HG03135 (cell line): Measurements from ENCODE around the gene CACNA1S.
A peak's percentile ranks its signal among the peaks of the same experiment; 100 is the strongest.

Experiments used
- ATAC-seq: cut with Tn5 transposase; IDR thresholded peaks from one replicate; pipeline ENCODE4 v1.9.1; 2021; ENCODE audit warnings: mild to moderate bottlenecking, moderate library complexity; ENCODE audit not compliant: unreplicated experiment

CACNA1S gene

GRCh38 chr1:201068976-201069375 lies 43.2 kb downstream of the CACNA1S start:
- ATAC-seq = no peak

- no peak for ATAC-seq
Measured at GRCh38 chr1:201066986-201067385, 45.2 kb downstream of the CACNA1S start.

- ATAC-seq = no peak
Measured at GRCh38 chr1:201065686-201066085, 46.5 kb downstream of the CACNA1S start.

DNA sequence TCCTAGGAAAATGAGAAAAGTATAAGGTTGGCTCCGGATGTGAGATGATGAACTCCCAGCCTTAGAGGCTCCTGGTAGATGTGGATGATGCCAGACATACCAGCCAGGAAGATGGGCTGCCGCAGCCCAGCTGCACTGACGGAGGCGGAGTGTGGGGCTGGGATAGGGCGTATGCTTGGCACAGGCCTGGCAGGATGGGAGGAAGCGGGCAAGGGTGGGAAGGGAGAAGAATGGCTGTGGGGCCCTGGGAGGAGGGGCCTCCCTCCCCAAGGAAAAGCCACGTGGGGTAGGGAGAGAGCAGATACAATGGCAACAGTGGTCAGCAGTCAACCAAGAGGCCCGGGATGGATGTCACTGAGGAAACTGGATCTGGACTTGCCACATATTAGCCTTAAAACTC lies 47.4 kb downstream of the CACNA1S start:
- ATAC-seq = no peak

GRCh38 chr1:201063145-201063544 lies 49.1 kb downstream of the CACNA1S start:
- no peak for ATAC-seq

DNA sequence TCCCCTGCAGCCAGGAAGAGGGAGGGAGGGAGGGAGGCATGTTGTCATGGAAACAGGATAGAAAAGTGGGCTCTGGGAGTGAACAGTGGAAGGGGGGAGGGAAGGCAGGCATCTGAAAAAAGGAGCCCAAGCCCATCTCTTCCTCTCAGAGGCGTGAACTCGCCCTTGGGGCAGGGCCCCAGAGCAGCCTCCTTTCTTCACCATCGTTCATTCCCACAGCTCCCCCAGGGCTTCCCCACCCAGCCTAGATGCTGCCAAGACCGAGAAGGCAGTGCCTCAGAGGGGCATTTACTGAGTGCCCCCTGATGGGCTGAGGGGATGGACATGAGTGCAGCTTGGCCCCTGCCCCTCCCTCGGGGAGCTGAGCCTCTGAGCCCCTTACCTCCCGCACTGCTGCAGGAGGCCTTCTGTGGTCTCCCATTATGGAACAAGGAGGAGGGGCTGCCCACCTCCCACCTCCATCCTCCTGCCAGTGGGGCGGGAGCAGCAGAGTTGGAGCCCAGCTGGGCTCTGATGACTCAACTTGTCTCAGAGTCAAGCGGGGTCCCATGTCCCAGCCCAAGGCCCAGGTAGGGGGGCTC lies 49.6 kb downstream of the CACNA1S start:
- no peak for ATAC-seq

DNA sequence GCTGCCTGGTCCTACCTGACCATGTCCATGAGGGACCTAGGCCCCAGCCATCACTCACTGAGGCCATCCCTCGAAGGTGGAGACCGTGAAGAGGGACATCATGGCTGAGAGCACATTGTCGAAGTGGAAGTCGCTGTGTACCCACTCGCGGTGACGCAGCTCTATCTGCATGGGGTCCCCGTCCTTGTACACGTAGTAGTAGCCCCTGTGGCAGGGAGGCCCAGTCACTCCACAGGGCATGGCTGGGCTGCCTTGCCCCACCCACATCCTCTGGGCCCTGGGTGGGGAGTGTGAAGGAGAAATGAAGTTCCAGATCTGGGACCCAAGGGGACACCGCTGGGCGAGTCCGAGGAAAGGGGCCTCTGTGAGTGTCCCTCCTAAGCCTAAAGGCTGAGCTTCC lies 50.3 kb downstream of the CACNA1S start:
- ATAC-seq = no peak

DNA sequence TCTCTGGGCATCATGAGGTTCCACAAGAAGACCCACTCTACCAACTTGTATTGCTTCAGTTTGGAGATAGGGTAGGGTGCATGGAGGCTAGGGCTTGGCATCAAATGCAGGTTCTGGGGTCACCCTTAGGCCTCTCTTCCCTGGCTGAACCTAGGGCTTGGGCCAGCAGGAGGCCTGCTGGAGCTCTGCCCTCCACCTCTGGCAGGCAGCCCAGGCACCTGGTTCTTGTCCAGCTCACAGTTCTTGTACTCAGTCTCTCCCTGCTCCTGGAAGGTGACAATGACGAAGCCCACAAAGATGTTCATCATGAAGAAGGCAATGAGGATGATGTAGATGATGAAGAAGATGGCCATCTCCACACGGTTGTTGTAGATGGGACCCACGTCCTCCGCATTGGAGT lies 51.2 kb downstream of the CACNA1S start:
- ATAC-seq = no peak

- ATAC-seq = no peak
Measured at GRCh38 chr1:201060586-201060985, 51.6 kb downstream of the CACNA1S start.

GRCh38 chr1:201059871-201060555 lies 52.2 kb downstream of the CACNA1S start:
- no peak for ATAC-seq

- ATAC-seq = no peak
Measured at GRCh38 chr1:201059401-201059800, 52.8 kb downstream of the CACNA1S start.

- ATAC-seq = no peak
Measured at GRCh38 chr1:201054091-201054543, 58.1 kb downstream of the CACNA1S start.

GRCh38 chr1:201053155-201053860 lies 58.9 kb downstream of the CACNA1S start:
- no peak for ATAC-seq

DNA sequence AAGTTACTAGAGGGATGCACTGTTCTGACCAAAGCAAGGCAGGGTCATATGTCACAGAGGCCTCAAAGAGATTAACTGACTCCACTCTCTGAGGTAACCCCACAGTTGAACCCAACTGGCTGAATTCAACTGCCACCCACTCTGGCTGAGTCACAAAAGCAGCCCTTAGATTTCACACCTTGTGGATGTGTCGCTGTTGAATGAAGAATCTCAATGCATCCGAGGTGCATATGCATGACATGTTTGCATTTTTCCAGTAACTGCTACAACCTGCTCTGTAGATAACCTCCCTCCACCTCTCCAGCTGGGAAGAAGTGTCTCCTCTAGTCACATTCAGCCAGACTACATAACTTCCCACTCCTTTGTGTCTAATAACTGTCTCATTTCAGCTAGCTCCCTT lies 60.8 kb downstream of the CACNA1S start:
- no peak for ATAC-seq

GRCh38 chr1:201050515-201051277 lies 61.5 kb downstream of the CACNA1S start:
- no peak for ATAC-seq

DNA sequence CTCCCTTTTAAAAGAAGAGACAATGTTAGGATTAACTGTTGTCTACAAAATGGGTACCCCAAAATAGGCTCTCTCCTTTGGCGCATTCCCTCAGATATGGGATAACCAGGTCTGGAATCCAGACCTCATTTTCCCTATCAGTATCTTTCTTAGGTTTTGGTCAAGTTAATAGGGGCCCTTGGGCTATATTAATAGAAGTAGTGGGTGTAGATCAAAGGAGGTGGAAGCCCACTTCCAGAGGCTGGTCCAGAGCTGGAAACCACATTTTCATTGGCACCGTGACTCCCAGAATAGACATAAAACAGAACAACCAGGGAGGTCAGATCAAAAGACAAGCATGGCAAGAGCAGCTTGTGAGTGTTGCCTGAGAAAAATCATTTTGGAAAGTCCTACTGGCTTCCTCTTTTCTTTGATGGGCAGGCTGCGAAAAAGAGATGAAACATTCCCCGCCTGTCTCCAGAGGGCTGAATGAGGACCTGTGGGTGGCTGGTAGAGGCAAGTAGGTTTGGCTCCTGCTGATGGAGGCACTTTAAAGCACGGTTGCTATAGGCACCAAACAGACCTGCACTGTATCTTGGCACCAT lies 62.9 kb downstream of the CACNA1S start:
- no peak for ATAC-seq

GRCh38 chr1:201048521-201048920 lies 63.7 kb downstream of the CACNA1S start:
- no peak for ATAC-seq

DNA sequence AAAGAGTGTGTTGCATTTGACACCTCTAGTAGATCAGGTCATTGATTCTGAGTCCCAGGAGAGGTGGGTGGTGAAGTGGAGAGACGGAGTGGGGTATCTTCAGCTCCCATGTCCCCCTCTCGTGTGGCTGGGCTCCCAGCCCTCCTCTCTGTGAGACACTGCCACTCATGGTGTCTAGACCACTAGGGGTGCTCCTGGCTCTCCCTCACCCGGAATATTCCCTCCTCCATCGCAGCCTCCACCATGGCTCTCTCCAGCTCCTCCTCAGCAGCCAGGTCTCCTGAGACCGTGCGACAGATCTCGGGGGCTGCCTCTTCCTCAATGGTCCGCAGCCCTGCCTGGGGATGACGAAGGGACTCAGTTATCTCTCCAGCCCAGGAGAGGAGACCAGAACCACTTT lies 68.1 kb downstream of the CACNA1S start:
- ATAC-seq = no peak

DNA sequence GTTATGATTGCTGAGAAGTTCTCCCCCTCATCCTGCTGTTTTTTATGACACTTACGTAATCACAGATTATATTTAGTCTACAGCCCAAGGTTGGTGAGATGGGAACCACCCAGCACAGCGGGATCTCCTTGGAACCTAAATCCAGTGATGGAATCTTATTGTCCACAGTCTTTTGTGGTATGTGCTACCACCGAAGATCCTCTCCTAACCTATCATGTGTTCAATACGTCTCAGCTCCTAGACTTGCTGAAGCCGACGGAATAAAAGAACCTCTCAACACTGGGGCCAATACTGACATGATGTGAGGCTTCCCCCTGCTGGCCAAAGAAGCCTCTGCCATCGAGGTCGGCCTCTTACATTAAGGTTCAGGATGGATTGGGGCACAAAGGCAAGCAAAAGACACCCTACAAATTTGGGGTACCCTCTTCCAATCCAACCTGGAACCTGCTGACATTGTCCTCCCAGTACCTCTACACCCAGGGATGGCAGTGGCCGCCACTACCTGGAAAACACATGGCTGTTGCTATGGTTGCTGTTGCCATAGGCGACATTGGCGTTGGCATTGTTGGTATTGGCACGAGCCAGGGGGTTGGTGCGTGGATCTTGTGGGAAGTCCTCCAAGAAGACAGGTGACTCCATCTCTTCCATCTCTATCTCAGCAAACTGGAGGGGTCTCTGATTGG lies 69.3 kb downstream of the CACNA1S start:
- peak; percentile 59 for ATAC-seq

- no peak for ATAC-seq
Measured at GRCh38 chr1:201041011-201041410, 71.2 kb downstream of the CACNA1S start.
